ENCODE results near the gene SCAMP2.
A peak's percentile ranks its signal among the peaks of the same experiment; 100 is the strongest.
"Not testable (repeated sequence)": the region's sequence is repeated elsewhere in the genome, so short reads cannot be mapped to it uniquely, and the experiment has no call there.

Gene SCAMP2

DNA sequence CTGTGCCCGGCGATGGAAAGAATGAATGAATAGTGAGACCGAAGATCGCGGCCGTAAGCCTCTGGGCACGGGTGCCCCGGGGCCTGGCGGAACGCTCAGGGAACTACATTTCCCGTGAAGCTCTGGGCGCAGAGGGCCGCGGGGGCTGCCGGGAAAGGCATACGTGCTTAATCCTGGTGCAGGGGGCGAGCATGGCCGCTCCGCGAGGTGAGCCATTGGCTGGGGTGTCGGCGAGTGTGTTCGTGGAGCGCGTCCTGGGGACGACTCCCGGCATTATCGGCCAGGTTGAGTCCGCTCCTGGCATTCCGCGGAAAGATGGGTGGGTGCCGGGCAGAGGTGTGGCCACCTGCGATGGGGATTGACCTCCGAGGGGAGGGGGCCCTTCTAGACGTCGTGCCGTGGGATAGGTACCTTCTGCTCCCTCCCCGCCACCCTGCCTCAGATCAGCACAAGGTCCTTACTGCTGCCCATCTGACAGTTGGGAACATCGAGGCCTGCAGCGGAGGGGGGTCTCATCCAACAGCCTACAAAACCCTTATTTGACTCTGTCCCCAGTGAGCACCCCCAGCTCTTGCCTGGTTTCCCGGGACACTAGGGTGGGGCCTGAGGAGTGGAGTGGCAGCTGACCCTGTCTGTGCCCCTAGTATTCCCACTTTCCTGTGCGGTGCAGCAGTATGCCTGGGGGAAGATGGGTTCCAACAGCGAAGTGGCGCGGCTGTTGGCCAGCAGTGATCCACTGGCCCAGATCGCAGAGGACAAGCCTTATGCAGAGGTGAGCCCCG is 16.9 kb upstream of the SCAMP2 start, which contains the start of gene MPI:
MPI (plus strand) TSS at position 160 of the 782 bp plus-strand sequence; CDS start at position 192, 32 bp downstream.
- DNase-seq = peak; percentile 87

- no peak for DNase-seq
These were observed 16.3 kb upstream of the SCAMP2 start for GRCh38 chr15:74889390-74889882.

- no peak for DNase-seq
These were observed 15.6 kb upstream of the SCAMP2 start for GRCh38 chr15:74888716-74889115.

GRCh38 chr15:74887537-74888193 is 14.5 kb upstream of the SCAMP2 start:
- not testable (repeated sequence) for DNase-seq

DNA sequence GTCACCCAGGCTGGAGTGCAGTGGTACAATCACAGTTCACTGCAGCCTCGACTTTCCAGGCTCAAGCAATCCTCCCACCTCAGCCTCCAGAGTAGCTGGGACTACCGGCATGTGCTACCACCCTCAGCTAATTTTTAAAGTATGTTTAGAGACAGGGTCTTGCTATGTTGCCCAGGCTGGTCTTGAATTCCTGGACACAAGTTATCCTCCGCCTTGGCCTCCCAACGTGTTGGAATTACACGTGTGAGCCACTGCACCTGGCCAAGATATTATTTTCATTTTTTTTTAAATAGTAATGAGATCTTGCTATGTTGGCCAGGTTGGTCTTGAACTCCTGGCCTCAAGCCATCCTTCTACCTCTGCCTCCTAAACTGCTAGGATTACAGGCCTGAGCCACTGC is 12.3 kb upstream of the SCAMP2 start:
- DNase-seq = no peak

- no peak for DNase-seq
These were observed 11.5 kb upstream of the SCAMP2 start for GRCh38 chr15:74884428-74885223.

GRCh38 chr15:74882528-74882927 is 9.4 kb upstream of the SCAMP2 start:
- DNase-seq = no peak

DNA sequence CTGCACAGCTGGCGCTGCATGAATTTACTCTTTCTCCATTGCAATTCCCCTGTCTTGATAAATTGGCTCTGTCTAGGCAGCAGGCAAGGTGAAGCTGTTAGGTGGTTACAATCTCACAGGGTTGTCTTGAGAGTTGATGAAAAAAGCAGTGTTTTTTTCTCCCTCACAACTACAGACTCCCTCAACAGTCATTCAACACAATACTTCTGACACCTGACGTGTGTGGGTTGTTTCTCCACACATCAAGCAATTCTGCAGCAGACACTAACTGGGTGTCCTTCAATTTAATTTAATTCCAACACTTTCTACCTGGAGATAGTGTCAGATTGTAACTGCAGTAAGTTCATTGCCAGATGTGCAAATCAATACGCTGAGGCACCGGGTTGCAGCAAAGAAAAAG is 5.1 kb upstream of the SCAMP2 start:
- DNase-seq = no peak

DNA sequence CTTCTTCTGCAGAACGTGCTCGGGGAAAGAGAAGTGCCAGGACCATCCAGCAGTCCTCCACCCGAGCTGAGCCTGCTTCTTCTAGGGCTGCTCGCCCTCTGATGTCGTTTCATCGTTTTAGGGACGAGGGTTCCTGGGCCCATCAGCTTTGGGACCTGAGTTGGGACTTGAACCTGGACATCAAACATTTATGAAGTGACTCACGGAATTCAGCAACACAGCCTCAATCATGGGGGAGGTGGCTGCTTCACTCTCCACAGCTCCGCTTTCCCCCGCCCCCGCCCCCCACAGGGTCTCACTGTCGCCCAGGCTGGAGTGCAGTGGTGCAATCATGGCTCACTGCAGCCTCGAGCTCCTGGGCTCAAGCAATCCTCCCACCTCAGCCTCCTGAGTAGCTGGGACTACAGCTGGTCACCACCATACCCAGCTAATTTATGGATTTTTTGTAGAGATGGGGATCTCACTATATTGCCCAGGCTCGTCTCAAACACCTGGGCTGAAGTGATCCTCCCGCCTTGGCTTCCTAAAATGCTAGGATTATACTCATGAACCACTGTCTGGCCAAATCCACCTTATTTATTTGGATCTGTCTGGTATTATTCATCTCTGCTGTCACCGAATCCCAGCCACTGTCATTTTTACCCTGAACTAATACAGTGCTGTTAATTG is 725 bp upstream of the SCAMP2 start:
- peak; percentile 27 for DNase-seq

GRCh38 chr15:74872702-74873035 is 496 bp downstream of the SCAMP2 start:
- no peak for DNase-seq

DNA sequence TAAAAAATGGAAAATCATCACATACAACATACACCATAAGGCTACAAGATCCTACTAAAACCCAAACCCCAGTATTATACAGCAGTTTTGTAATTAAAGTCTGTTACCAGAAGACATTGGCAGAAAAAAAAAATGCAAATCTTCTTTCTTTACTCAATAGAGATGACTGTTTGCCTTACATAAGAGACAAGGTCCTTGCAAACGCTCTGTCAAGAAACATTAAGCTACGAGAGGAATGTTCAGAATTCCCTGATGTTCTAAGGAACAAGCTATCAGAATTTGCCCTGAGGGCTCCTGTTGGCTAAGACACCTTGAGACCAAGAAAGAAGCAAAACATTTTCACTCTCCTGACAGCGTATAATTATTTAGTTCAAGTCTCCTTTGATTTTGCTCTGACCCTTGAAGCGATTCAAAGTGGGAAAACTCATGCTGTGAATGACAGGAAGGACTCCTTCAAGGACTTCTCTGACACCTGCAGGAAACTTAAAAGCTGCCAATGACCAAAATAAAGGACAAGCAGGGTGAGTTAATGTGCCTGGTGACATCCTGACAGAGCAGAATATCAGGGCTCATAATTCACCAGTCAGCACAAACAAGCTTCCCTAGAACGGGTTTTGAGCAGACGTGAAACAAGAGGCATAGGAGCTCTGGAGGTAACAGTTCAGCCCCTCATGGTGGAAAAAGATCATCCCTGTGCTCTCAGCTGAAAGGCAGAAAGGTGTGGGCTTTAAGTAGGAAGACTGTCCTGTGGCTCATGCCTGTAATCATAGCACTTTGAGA is 2.5 kb downstream of the SCAMP2 start:
- no peak for DNase-seq

DNA sequence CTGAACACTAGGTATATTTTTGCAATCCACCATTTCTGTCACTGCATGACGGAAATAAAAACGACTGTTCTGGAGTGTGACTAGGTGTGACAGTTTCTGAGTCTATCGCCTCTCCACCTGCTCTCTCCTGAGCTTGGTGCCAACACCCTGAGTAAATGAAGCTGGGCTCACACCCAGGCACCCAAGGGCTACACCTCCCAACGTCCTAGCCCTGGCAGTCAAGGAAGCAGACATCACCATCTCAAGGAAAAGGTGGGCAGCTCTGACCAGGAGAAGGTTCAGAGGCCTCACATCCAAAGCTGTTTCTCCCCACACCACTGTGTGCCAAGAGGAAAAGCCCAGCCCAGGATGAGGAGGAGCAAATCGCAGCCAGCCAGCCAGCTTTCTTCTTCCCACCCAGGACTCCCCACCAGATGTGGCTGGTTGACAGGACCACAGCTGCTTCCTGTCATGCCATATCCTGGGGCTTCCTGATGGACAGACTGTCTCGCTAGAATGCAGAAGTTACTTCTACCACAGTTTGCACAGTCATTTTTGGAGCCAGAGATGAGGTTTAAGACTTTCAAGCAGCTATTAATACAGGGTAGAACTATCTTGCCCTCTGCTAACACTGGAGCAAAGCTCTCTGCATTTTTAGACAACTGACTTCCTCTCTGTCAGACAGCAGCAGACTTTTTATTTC is 3.3 kb downstream of the SCAMP2 start:
- peak; percentile 46 for DNase-seq

DNA sequence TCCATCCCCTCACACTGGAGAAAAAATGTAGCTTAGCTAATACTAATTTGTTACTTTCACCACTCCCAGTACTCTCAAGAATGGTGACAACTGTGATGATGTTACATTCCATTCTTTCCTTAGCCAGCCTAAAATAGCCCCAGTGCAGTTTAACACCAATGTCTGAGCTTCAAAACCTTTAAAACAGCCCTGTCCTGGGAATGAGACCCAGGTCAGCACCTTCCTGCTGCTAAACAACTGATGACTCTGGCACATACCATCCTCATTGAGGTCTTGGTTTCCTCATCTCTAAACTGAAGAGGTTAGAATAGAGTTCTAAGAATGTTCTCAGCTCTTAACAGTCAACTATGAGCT is 3.8 kb downstream of the SCAMP2 start:
- DNase-seq = no peak

- DNase-seq = peak; percentile 33
These were observed 5.1 kb downstream of the SCAMP2 start for GRCh38 chr15:74868059-74868458.

- DNase-seq = no peak
These were observed 5.6 kb downstream of the SCAMP2 start for GRCh38 chr15:74867466-74868038.

GRCh38 chr15:74866090-74866489 is 7.1 kb downstream of the SCAMP2 start:
- DNase-seq = no peak

DNA sequence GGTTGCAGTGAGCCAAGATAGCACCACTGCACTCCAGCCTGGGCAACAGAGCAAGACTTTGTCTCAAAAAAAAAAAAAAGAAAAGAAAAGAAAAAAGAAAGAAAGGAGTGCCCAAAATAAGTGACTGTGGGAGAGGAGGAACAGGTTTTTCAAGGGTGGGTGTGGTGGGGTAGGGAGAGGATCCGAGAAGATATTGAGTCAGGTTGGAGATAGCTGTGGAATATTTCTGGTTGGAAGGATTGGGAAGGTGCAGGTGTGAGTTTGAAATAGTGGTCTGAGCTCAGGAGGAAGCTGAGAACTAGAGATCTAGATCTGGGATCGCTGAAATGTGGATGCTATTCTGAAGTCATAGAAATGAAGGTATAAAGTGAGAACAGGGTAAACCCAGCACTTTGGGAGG is 7.8 kb downstream of the SCAMP2 start:
- no peak for DNase-seq

DNA sequence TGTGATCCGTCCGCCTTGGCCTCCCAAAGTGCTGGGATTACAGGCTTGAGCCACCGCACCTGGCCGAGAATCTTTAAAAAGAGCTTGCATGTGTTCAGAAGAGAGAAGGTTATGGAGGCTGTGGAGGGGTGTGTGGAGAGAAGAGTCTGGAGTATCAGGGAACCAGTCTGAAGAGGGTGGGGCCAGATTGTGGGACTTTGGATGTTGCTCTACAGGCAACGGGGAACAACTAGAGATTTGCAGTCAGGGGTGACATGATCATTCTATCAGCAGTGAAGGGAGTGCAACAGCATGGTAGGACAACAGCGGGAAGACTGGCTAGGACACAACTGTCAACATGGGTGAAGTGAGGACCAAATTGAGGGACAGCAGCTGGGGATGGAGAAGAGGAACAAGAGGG is 8.9 kb downstream of the SCAMP2 start:
- DNase-seq = no peak

DNA sequence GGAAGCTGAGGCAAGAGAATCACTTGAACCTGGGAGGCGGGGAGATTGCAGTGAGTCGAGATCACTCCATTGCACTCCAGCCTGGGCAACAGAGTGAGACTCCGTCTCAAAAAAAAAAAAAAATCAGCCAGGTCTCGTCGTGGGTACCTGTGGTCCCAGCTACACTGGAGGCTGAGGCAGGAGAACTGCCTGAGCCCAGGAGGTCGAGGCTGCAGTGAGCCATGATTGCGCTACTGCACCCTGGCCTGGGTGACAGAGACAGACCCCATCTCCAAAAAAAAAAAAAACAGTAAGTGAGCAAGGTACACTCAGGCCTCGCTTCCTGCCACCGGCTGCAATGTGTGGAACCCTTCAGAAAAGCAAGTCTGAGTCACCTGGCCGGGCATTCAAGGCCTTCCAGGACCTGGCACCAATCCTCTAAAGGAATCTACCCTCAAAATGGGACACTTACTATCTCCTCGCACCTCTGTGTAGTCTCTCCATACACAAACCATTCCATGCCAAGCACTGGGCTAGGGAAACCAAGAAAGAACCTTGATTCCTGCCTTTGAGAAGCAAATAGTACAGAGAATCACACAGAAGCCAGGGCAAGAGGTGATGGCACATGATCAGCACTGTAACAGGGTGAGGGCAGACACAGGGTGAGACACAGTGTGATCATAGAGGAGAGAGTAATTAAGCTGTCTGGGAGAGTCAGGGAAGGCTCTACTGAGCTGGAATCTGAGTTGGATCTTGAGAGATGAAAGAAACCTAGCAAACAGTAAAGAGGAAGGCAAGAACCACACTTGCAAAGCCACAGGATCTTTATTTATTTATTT is 9.7 kb downstream of the SCAMP2 start:
- no peak for DNase-seq

DNA sequence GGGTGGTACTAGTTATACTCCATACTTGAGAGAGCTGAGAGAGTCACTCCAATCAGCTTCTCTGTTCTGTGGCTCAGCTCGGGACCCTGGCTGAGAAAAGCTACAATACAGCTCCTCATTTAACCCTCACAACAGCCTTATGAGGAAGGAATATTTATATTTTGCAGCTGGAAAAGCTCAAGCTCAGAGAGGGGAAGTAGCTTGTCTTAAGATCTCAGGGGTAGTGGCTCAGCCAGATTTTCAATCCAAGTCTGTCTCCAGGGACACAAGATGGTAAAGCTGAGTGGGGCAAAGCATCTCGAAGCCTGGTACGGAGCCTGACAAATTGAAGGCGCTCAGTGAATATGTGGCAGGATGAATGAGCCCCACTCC is 14.8 kb downstream of the SCAMP2 start:
- no peak for DNase-seq
